CD4-positive, alpha-beta T cell treated with Interleukin-1 beta for 1 hour (primary cell): ENCODE measurements around the gene CFAP44.
"Not testable (repeated sequence)": the region's sequence is repeated elsewhere in the genome, so short reads cannot be mapped to it uniquely, and the experiment has no call there.

Source experiments
- DNase-seq, 2 donors: peaks; one replicate each; pipeline ENCODE4 v3.0.0-alpha.2; 2020 to 2022

CFAP44 gene

GRCh38 chr3:113441051-113441770 lies at the start of gene CFAP44:
TSS of gene CFAP44 (minus strand) at chr3:113441493. CDS start at chr3:113433664, 7,829 bp downstream.
- DNase-seq = peak; percentile 63 to 78

GRCh38 chr3:113485161-113485609 lies 43.9 kb upstream of the CFAP44 start:
- peak; percentile 38 to 42 for DNase-seq

GRCh38 chr3:113468539-113468938 lies 27.2 kb upstream of the CFAP44 start:
- no peak for DNase-seq

GRCh38 chr3:113461488-113461887 lies 20.2 kb upstream of the CFAP44 start:
- no peak for DNase-seq

- DNase-seq = not testable (repeated sequence)
Measured at GRCh38 chr3:113458554-113458953, 17.3 kb upstream of the CFAP44 start.

GRCh38 chr3:113455446-113455845 lies 14.2 kb upstream of the CFAP44 start:
- no peak for DNase-seq

GRCh38 chr3:113454630-113455029 lies 13.3 kb upstream of the CFAP44 start:
- no peak for DNase-seq

GRCh38 chr3:113454057-113454456 lies 12.8 kb upstream of the CFAP44 start:
- no peak for DNase-seq

- no peak for DNase-seq
Measured at GRCh38 chr3:113450911-113451310, 9.6 kb upstream of the CFAP44 start.

GRCh38 chr3:113439606-113440005 lies 1.7 kb downstream of the CFAP44 start:
- DNase-seq = no peak

GRCh38 chr3:113438224-113438623 lies 3.1 kb downstream of the CFAP44 start:
- DNase-seq = no peak

- no peak for DNase-seq
Measured at GRCh38 chr3:113437411-113437810, 3.9 kb downstream of the CFAP44 start.

GRCh38 chr3:113436809-113437208 lies 4.5 kb downstream of the CFAP44 start:
- no peak for DNase-seq

- no peak for DNase-seq
Measured at GRCh38 chr3:113431811-113432210, 9.5 kb downstream of the CFAP44 start.

- DNase-seq = no peak
Measured at GRCh38 chr3:113428581-113428980, 12.7 kb downstream of the CFAP44 start.

- DNase-seq = no peak
Measured at GRCh38 chr3:113423699-113424098, 17.6 kb downstream of the CFAP44 start.

GRCh38 chr3:113421082-113421481 lies 20.2 kb downstream of the CFAP44 start:
- DNase-seq = no peak

- no peak for DNase-seq
Measured at GRCh38 chr3:113409676-113410075, 31.6 kb downstream of the CFAP44 start.

GRCh38 chr3:113405180-113405579 lies 36.1 kb downstream of the CFAP44 start:
- no peak for DNase-seq

- DNase-seq = no peak
Measured at GRCh38 chr3:113404637-113405036, 36.7 kb downstream of the CFAP44 start.
